K562 (cell line): ENCODE measurements around the gene ADK. TPM values are rescaled to one million over a fixed set of nuclear protein-coding genes. Genes with fewer than 3 reads are reported as not detected.

Experiments
- CBX5 ChIP-seq: IDR thresholded peaks from 2 replicates; pipeline ENCODE4 v1.6.1; 2014; ENCODE audit warnings: low read depth, borderline replicate concordance
- FOXM1 ChIP-seq, 2 experiments: fragments of 450-650 bp in 1 of 2; sonication (generic) in 1 of 2; formaldehyde crosslinking in 1 of 2; IDR thresholded peaks; 2 replicates each; pipeline versions ENCODE4 v1.6.1 to v1.9.0; 2017 to 2022; ENCODE audit warnings: low read depth in 2 of 2, mild to moderate bottlenecking in 2 of 2, missing genetic modification reagents in 1 of 2, moderate library complexity in 1 of 2
- GTF2E2 ChIP-seq: fragments of 200-800 bp; sonication (Bioruptor generic); IDR thresholded peaks from 2 replicates; pipeline ENCODE4 v1.6.1; 2016; ENCODE audit warnings: missing genetic modification characterization, missing compliant biosample characterization
- NR3C1 ChIP-seq: sonication (generic); formaldehyde crosslinking; IDR thresholded peaks from 2 replicates; pipeline ENCODE4 v1.8.1; 2022; ENCODE audit warnings: missing genetic modification reagents
- TCF15 ChIP-seq: fragments of 250-450 bp; sonication (Bioruptor Pico); IDR thresholded peaks from 2 replicates; pipeline ENCODE4 v1.8.0; 2022; ENCODE audit warnings: moderate library complexity, mild to moderate bottlenecking, inconsistent platforms
- XRCC4 ChIP-seq: IDR thresholded peaks from one replicate; pipeline ENCODE4 v1.6.1; 2011; ENCODE audit not compliant: insufficient read depth, insufficient read length; ENCODE audit errors: extremely low read depth
- ZBTB33 ChIP-seq: sonication (generic); formaldehyde crosslinking; IDR thresholded peaks from 2 replicates; pipeline ENCODE4 v1.8.1; 2023; ENCODE audit warnings: mild to moderate bottlenecking, missing genetic modification reagents
- ZBTB40 ChIP-seq, 2 experiments: fragments of 450-650 bp in 1 of 2; sonication (generic) in 1 of 2; formaldehyde crosslinking in 1 of 2; IDR thresholded peaks; 2 replicates each; pipeline versions ENCODE4 v1.7.1 to v1.9.0; 2016 to 2022; ENCODE audit warnings: inconsistent platforms in 1 of 2, mild to moderate bottlenecking in 1 of 2, missing genetic modification reagents in 1 of 2
- ZNF184 ChIP-seq: sonication (generic); formaldehyde crosslinking; IDR thresholded peaks from 2 replicates; pipeline ENCODE4 v1.5.0; 2020; ENCODE audit warnings: missing genetic modification reagents
- polyA plus RNA-seq, 8 experiments: library from polyadenylated mRNA; depleted of rRNA in 4 of 8; stranded (reverse) in 5 of 8; unstranded in 3 of 8; fragments of >200 nt; fragmentation: Nextera tagmentation in 2 of 8; fragmentation: Illumina TruSeq in 1 of 8; extraction: Ambion mirVana in 2 of 8; extraction: Trizol in 1 of 8; gene quantifications; 2 replicates each; pipeline versions ENCODE4 v1.2.1 to v1.2.3, GENCODE V29; 2011 to 2014; ENCODE audit warnings: inconsistent platforms in 1 of 8, missing spikeins in 1 of 8
- total RNA-seq, 7 experiments: library from RNA; depleted of rRNA in 6 of 7; stranded (reverse); fragments of >200 nt in 6 of 7; fragmentation: Illumina TruSeq in 2 of 7; extraction: Trizol in 2 of 7; gene quantifications; 2 replicates each; pipeline versions ENCODE4 v1.2.1 to v1.2.3, GENCODE V29; 2011 to 2021; ENCODE audit warnings: low replicate concordance in 1 of 7
- TF ChIP-seq, protein P1 (sequence below): fragments of 250-450 bp; sonication (Bioruptor Pico); IDR thresholded peaks from 2 replicates; pipeline ENCODE4 v1.6.1; 2021; ENCODE audit warnings: mild to moderate bottlenecking
- TF ChIP-seq, protein P2 (sequence below): fragments of 200-800 bp; sonication (Bioruptor generic); IDR thresholded peaks from 2 replicates; pipeline ENCODE4 v1.6.1; 2017; ENCODE audit warnings: missing genetic modification characterization, missing compliant biosample characterization

ADK gene
- total and polyA plus RNA-seq, 9 of the 15 experiments (the other 6 are each of a cell fraction or from before 2014, with no cell fraction given) = 54.2 to 97.8 (median 73.6) TPM

GRCh38 chr10:74176380-74177139 is 25.5 kb downstream of the ADK start (continued):
- TF ChIP-seq ZBTB40 (IDR thresholded peaks at IDR 0.05) (no peak; the same call in 1 of the 2 replicates), ZBTB40 (CRISPR knock-in tag; IDR thresholded peaks at IDR 0.05) (no peak), XRCC4 (no peak), ZNF184 (CRISPR knock-in tag) (no peak), ZBTB33 (CRISPR knock-in tag) (peak; percentile 73; the same call in 1 of the 2 replicates), FOXM1 (IDR thresholded peaks at IDR 0.05; ENCODE audit: low read depth) (no peak; the same call in 1 of the 2 replicates), FOXM1 (CRISPR knock-in tag; IDR thresholded peaks at IDR 0.05; ENCODE audit: low read depth) (peak; percentile 97), TCF15 (CRISPR knock-in tag) (peak; percentile 51; the same call in 1 of the 2 replicates), NR3C1 (0 out of 2 replicates have a peak, but pooled peaks have one; percentile 50), GTF2E2 (peak; percentile 93), CBX5 (no peak)
- TF ChIP-seq, protein P1, sequence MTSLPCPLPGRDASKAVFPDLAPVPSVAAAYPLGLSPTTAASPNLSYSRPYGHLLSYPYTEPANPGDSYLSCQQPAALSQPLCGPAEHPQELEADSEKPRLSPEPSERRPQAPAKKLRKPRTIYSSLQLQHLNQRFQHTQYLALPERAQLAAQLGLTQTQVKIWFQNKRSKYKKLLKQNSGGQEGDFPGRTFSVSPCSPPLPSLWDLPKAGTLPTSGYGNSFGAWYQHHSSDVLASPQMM (CRISPR knock-in tag) = no peak
- TF ChIP-seq, protein P2, sequence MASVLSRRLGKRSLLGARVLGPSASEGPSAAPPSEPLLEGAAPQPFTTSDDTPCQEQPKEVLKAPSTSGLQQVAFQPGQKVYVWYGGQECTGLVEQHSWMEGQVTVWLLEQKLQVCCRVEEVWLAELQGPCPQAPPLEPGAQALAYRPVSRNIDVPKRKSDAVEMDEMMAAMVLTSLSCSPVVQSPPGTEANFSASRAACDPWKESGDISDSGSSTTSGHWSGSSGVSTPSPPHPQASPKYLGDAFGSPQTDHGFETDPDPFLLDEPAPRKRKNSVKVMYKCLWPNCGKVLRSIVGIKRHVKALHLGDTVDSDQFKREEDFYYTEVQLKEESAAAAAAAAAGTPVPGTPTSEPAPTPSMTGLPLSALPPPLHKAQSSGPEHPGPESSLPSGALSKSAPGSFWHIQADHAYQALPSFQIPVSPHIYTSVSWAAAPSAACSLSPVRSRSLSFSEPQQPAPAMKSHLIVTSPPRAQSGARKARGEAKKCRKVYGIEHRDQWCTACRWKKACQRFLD = peak; percentile 97
